HG03159 (cell line): ENCODE results near the gene AHI1.
"Not testable (repeated sequence)": the region's sequence is repeated elsewhere in the genome, so short reads cannot be mapped to it uniquely, and the experiment has no call there.

Experiments used
- ATAC-seq: cut with Tn5 transposase; IDR thresholded peaks from one replicate; pipeline ENCODE4 v1.9.1; 2021; ENCODE audit warnings: mild to moderate bottlenecking, moderate library complexity; ENCODE audit not compliant: unreplicated experiment

AHI1 gene

GRCh38 chr6:135269481-135269891, 228.1 kb downstream of the AHI1 start:
- no peak for ATAC-seq

- ATAC-seq, result no peak
These were observed 228.8 kb downstream of the AHI1 start for GRCh38 chr6:135268740-135269139.

GRCh38 chr6:135268263-135268662, 229.3 kb downstream of the AHI1 start:
- no peak for ATAC-seq

- no peak for ATAC-seq
These were observed 230.5 kb downstream of the AHI1 start for GRCh38 chr6:135267085-135267484.

- no peak for ATAC-seq
These were observed 230.9 kb downstream of the AHI1 start for GRCh38 chr6:135266675-135267074.

GRCh38 chr6:135265278-135265677, 232.3 kb downstream of the AHI1 start:
- no peak for ATAC-seq

GRCh38 chr6:135261872-135262725, 235.4 kb downstream of the AHI1 start:
- no peak for ATAC-seq

GRCh38 chr6:135260612-135261011, 236.9 kb downstream of the AHI1 start:
- no peak for ATAC-seq

GRCh38 chr6:135258970-135259369, 238.6 kb downstream of the AHI1 start:
- no peak for ATAC-seq

- no peak for ATAC-seq
These were observed 239.7 kb downstream of the AHI1 start for GRCh38 chr6:135257631-135258405.

GRCh38 chr6:135256866-135257265, 240.7 kb downstream of the AHI1 start:
- no peak for ATAC-seq

GRCh38 chr6:135254471-135254870, 243.1 kb downstream of the AHI1 start:
- no peak for ATAC-seq

- no peak for ATAC-seq
These were observed 245.8 kb downstream of the AHI1 start for GRCh38 chr6:135251498-135252441.

GRCh38 chr6:135250751-135251497, 246.6 kb downstream of the AHI1 start:
- ATAC-seq, result no peak

GRCh38 chr6:135250234-135250633, 247.3 kb downstream of the AHI1 start:
- no peak for ATAC-seq

GRCh38 chr6:135246412-135247012, 251.0 kb downstream of the AHI1 start:
- not testable (repeated sequence) for ATAC-seq

GRCh38 chr6:135244805-135245204, 252.7 kb downstream of the AHI1 start:
- ATAC-seq, result no peak

GRCh38 chr6:135243871-135244796, 253.4 kb downstream of the AHI1 start:
- ATAC-seq, result no peak

- ATAC-seq, result no peak
These were observed 256.8 kb downstream of the AHI1 start for GRCh38 chr6:135240711-135241110.
